ENCODE measurements around the gene ADIPOR2. TPM values are rescaled to one million over a fixed set of nuclear protein-coding genes. Genes with fewer than 3 reads are reported as not detected.
"Not testable (repeated sequence)": the region's sequence is repeated elsewhere in the genome, so short reads cannot be mapped to it uniquely, and the experiment has no call there.

The ADIPOR2 gene
- total and polyA plus RNA-seq, 2 donors (not counting 1 experiment from before 2014, with no cell fraction given), result 43.1 to 46.1 TPM

- H3K9me3 ChIP-seq (ENCODE audit: control insufficient read depth, insufficient read depth, low read depth, low read length), result no peaks in the 10 kb centered on the region
- DNase-seq (ENCODE audit: low read depth in 2 of 2), result peak in 1 of 2 donors; percentile 88
- H4K20me1 ChIP-seq (ENCODE audit: control insufficient read depth, extremely low read depth, insufficient read depth, low read length), result peaks cover 4% of the 10 kb centered on the region
Measured at GRCh38 chr12:1705774-1706631, 15.1 kb downstream of the ADIPOR2 start.

GRCh38 chr12:1706632-1706980 is 15.7 kb downstream of the ADIPOR2 start:
- Histone ChIP-seq H3K4me2 (ENCODE audit: extremely low read depth, insufficient read depth, low read length) (no peak overlapping the region), H4K20me1 (ENCODE audit: control insufficient read depth, extremely low read depth, insufficient read depth, low read length) (peaks cover 4% of the 10 kb centered on the region), H3K4me1 (ENCODE audit: control insufficient read depth, extremely low read depth, insufficient read depth, low read length) (peaks cover 6% of the 10 kb centered on the region), H3K9ac (ENCODE audit: insufficient read depth, low read length) (no peak overlapping the region), H3K9me3 (ENCODE audit: control insufficient read depth, insufficient read depth, low read depth, low read length) (no peaks in the 10 kb centered on the region), H3K27me3 (ENCODE audit: control insufficient read depth, insufficient read depth, low read length) (no peaks in the 10 kb centered on the region), H2AFZ (ENCODE audit: low read length) (no peak overlapping the region), H3K36me3 (ENCODE audit: control insufficient read depth, insufficient read depth, low read length) (no peaks in the 10 kb centered on the region), H3K4me3 (replicated peaks in 1 of 4; ENCODE audit: control extremely low read depth in 1 of 4, insufficient read depth in 1 of 4, low read depth in 3 of 4, low read length in 4 of 4) (no peak overlapping the region), H3K79me2 (ENCODE audit: control insufficient read depth, insufficient read depth, low read length) (peaks cover 40% of the 10 kb centered on the region), H3K27ac (ENCODE audit: insufficient read depth, low read length) (peak overlapping the region; percentile 8)
- TF ChIP-seq EZH2 (IDR thresholded peaks at IDR 0.05; ENCODE audit: low read length, missing control alignments) (no peak), CTCF (conservative IDR thresholded peaks at IDR 0.05 in 1 of 2, IDR thresholded peaks at IDR 0.05 in 1 of 2; ENCODE audit: low read depth in 1 of 2, low read length in 2 of 2) (no peak)
- peak in 1 of 2 donors; percentile 16 for DNase-seq (ENCODE audit: low read depth in 2 of 2)

More at GRCh38 chr12:1705774-1706631, 15.1 kb downstream of the ADIPOR2 start:
- no peak overlapping the region for H3K9ac ChIP-seq (ENCODE audit: insufficient read depth, low read length)
- H3K4me3 ChIP-seq (replicated peaks in 1 of 4; ENCODE audit: control extremely low read depth in 1 of 4, insufficient read depth in 1 of 4, low read depth in 3 of 4, low read length in 4 of 4), result no peak overlapping the region
- H3K27ac ChIP-seq (ENCODE audit: insufficient read depth, low read length), result no peak overlapping the region
- TF ChIP-seq CTCF (conservative IDR thresholded peaks at IDR 0.05 in 1 of 2, IDR thresholded peaks at IDR 0.05 in 1 of 2; ENCODE audit: low read depth in 1 of 2, low read length in 2 of 2), result no peak
- no peak for TF ChIP-seq EZH2 (IDR thresholded peaks at IDR 0.05; ENCODE audit: low read length, missing control alignments)
- no peaks in the 10 kb centered on the region for H3K27me3 ChIP-seq (ENCODE audit: control insufficient read depth, insufficient read depth, low read length)
- H2AFZ ChIP-seq (ENCODE audit: low read length), result no peak overlapping the region
- peaks cover 43% of the 10 kb centered on the region for H3K79me2 ChIP-seq (ENCODE audit: control insufficient read depth, insufficient read depth, low read length)
- peaks cover 6% of the 10 kb centered on the region for H3K4me1 ChIP-seq (ENCODE audit: control insufficient read depth, extremely low read depth, insufficient read depth, low read length)
- H3K4me2 ChIP-seq (ENCODE audit: extremely low read depth, insufficient read depth, low read length), result no peak overlapping the region
- no peaks in the 10 kb centered on the region for H3K36me3 ChIP-seq (ENCODE audit: control insufficient read depth, insufficient read depth, low read length)

- Histone ChIP-seq H3K27me3 (ENCODE audit: control insufficient read depth, insufficient read depth, low read length) (no peaks in the 10 kb centered on the region), H3K9me3 (ENCODE audit: control insufficient read depth, insufficient read depth, low read depth, low read length) (no peaks in the 10 kb centered on the region), H3K4me3 (replicated peaks in 1 of 4; ENCODE audit: control extremely low read depth in 1 of 4, insufficient read depth in 1 of 4, low read depth in 3 of 4, low read length in 4 of 4) (no peak overlapping the region), H4K20me1 (ENCODE audit: control insufficient read depth, extremely low read depth, insufficient read depth, low read length) (peaks cover 4% of the 10 kb centered on the region), H3K4me1 (ENCODE audit: control insufficient read depth, extremely low read depth, insufficient read depth, low read length) (peaks cover 6% of the 10 kb centered on the region), H3K36me3 (ENCODE audit: control insufficient read depth, insufficient read depth, low read length) (no peaks in the 10 kb centered on the region), H3K9ac (ENCODE audit: insufficient read depth, low read length) (no peak overlapping the region), H2AFZ (ENCODE audit: low read length) (no peak overlapping the region), H3K4me2 (ENCODE audit: extremely low read depth, insufficient read depth, low read length) (no peak overlapping the region), H3K27ac (ENCODE audit: insufficient read depth, low read length) (peak overlapping the region; percentile 8), H3K79me2 (ENCODE audit: control insufficient read depth, insufficient read depth, low read length) (peaks cover 37% of the 10 kb centered on the region)
- DNase-seq (ENCODE audit: low read depth in 2 of 2), result no peak
- no peak for TF ChIP-seq CTCF (conservative IDR thresholded peaks at IDR 0.05 in 1 of 2, IDR thresholded peaks at IDR 0.05 in 1 of 2; ENCODE audit: low read depth in 1 of 2, low read length in 2 of 2)
- no peak for TF ChIP-seq EZH2 (IDR thresholded peaks at IDR 0.05; ENCODE audit: low read length, missing control alignments)
Measured at GRCh38 chr12:1707051-1707450, 16.2 kb downstream of the ADIPOR2 start.

- not testable (repeated sequence) for H3K4me3 ChIP-seq (replicated peaks in 1 of 4; ENCODE audit: control extremely low read depth in 1 of 4, insufficient read depth in 1 of 4, low read depth in 3 of 4, low read length in 4 of 4); H3K4me1 ChIP-seq (ENCODE audit: control insufficient read depth, extremely low read depth, insufficient read depth, low read length); DNase-seq (ENCODE audit: low read depth in 2 of 2); H3K36me3 ChIP-seq (ENCODE audit: control insufficient read depth, insufficient read depth, low read length); H3K9ac ChIP-seq (ENCODE audit: insufficient read depth, low read length); H4K20me1 ChIP-seq (ENCODE audit: control insufficient read depth, extremely low read depth, insufficient read depth, low read length); H3K27ac ChIP-seq (ENCODE audit: insufficient read depth, low read length); H3K27me3 ChIP-seq (ENCODE audit: control insufficient read depth, insufficient read depth, low read length); H2AFZ ChIP-seq (ENCODE audit: low read length); H3K9me3 ChIP-seq (ENCODE audit: control insufficient read depth, insufficient read depth, low read depth, low read length); H3K4me2 ChIP-seq (ENCODE audit: extremely low read depth, insufficient read depth, low read length)
- peaks cover 39% of the 10 kb centered on the region for H3K79me2 ChIP-seq (ENCODE audit: control insufficient read depth, insufficient read depth, low read length)
Measured at GRCh38 chr12:1709968-1710367, 19.1 kb downstream of the ADIPOR2 start.

All from fibroblast of lung (primary cell).